Left lung (tissue), 10 donors: ENCODE data around the gene CPNE4. TPM values are rescaled to one million over a fixed set of nuclear protein-coding genes. Genes with fewer than 3 reads are reported as not detected.

Source experiments
- ATAC-seq: fragments of 200-7000 bp; cut with Tn5 transposase; one replicate; pipeline ENCODE4 v1.9.1; 2020; ENCODE audit warnings: moderate library complexity
- DNase-seq, 4 donors: peaks; one replicate each; pipeline ENCODE4 v3.0.0-alpha.2; 2013 to 2020
- H3K27ac ChIP-seq, 2 donors: fragments of 200-600 bp; sonication (generic) in 1 of 2; one replicate each; pipeline versions ENCODE4 v1.5.0 to v1.8.0; 2020 to 2021
- H3K27me3 ChIP-seq, 2 donors: fragments of 200-600 bp; sonication (generic) in 1 of 2; one replicate each; pipeline versions ENCODE4 v1.5.0 to v1.8.0; 2020 to 2021
- H3K36me3 ChIP-seq, 2 donors: fragments of 200-600 bp; sonication (generic) in 1 of 2; one replicate each; pipeline versions ENCODE4 v1.5.0 to v1.8.0; 2020 to 2021
- H3K4me1 ChIP-seq, 2 donors: fragments of 200-600 bp; one replicate each; pipeline ENCODE4 v1.8.0; 2021
- H3K4me3 ChIP-seq, 2 donors: fragments of 200-600 bp; sonication (generic) in 1 of 2; one replicate each; pipeline versions ENCODE4 v1.5.0 to v1.8.0; 2020 to 2021; ENCODE audit warnings: mild to moderate bottlenecking in 1 of 2
- H3K9me3 ChIP-seq, 2 donors: fragments of 200-600 bp; sonication (generic) in 1 of 2; one replicate each; pipeline versions ENCODE4 v1.5.0 to v1.8.0; 2020 to 2021
- intact Hi-C, 2 donors: fragments of 100-400 bp; cut with DNase I; formaldehyde crosslinking; loops; one replicate each; pipeline versions ENCODE4 v1.11.2 to v1.14.2; 2022
- polyA plus RNA-seq, 6 donors: library from polyadenylated mRNA; unstranded; fragments of 120-200 nt; gene quantifications; one replicate each; pipeline ENCODE4 v1.2.1, GENCODE V29; 2013; ENCODE audit not compliant: insufficient read length in 6 of 6
- total RNA-seq, 2 donors: library from RNA; stranded (reverse); fragmentation: NEBNext Ultra II Directional; extraction: Animal tissue kit (Norgen Biotek cat#: 25700); gene quantifications; one replicate each; pipeline ENCODE4 v1.2.1, GENCODE V29; 2021
- TF ChIP-seq, protein P1 (sequence below), 2 donors: fragments of 200-600 bp; sonication (generic) in 1 of 2; IDR thresholded peaks; one replicate each; pipeline versions ENCODE4 v1.5.0 to v1.8.0; 2021; ENCODE audit warnings: antibody characterized with exemption in 2 of 2
- donor health status: DM: no; HTN: yes; CAD: no.
- donor health status: DM: no; HTN: no; CAD: no.

Gene CPNE4
- total and polyA plus RNA-seq, 8 donors: 0.24 to 2.1 (median 0.85) TPM

DNA sequence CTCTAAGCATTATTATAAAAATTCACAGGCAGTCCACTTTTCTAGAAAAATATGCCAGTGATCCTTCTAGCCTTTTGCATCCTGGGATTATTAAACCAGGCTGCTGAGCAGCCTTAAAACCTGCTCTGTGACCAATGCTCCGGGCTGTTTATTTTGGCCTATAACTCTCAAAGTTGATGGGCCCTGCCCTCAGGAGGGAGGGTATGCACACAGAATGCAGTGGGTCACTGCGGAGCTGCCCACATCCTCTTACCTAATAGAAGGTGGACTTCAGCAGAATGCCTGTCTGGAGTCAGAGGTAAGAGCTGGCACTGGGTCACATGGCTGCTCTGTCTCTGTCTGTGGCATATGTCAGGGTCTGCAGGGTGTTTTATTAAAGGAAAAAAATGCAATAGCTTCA is 26.0 kb downstream of the CPNE4 start:
- ATAC-seq (peak; percentile 21), DNase-seq (no peak)
- intact Hi-C loops: no loop called here
- Histone ChIP-seq H3K4me3 (no peak overlapping the region), H3K4me1 (no peaks in the 10 kb centered on the region), H3K36me3 (no peaks in the 10 kb centered on the region), H3K27me3 (peaks cover 0 to 3% of the 10 kb centered on the region in 2 donors), H3K27ac (no peak overlapping the region), H3K9me3 (no peaks in the 10 kb centered on the region)
- TF ChIP-seq, protein P1, sequence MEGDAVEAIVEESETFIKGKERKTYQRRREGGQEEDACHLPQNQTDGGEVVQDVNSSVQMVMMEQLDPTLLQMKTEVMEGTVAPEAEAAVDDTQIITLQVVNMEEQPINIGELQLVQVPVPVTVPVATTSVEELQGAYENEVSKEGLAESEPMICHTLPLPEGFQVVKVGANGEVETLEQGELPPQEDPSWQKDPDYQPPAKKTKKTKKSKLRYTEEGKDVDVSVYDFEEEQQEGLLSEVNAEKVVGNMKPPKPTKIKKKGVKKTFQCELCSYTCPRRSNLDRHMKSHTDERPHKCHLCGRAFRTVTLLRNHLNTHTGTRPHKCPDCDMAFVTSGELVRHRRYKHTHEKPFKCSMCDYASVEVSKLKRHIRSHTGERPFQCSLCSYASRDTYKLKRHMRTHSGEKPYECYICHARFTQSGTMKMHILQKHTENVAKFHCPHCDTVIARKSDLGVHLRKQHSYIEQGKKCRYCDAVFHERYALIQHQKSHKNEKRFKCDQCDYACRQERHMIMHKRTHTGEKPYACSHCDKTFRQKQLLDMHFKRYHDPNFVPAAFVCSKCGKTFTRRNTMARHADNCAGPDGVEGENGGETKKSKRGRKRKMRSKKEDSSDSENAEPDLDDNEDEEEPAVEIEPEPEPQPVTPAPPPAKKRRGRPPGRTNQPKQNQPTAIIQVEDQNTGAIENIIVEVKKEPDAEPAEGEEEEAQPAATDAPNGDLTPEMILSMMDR (IDR thresholded peaks at IDR 0.05): no peak

DNA sequence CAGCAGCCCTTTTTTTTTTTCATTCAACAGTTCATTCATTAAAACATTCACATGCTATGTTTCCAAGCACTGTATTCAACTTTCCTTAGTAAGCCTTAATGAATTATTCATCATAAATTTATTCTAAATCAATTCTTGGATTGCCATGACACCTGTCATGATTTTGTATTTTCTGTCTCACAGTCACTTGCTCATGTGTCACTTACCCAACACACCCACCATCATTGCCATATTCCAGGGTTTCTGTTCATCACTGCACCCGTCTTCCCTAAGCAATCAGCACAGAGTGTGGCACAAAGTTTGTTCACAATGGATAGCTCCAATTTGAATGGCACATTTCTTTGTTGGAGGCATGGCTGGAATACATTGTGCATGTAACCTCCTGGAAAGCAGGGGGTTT is 27.2 kb downstream of the CPNE4 start:
- H3K4me1 ChIP-seq: no peaks in the 10 kb centered on the region
- TF ChIP-seq, protein P1 (IDR thresholded peaks at IDR 0.05): no peak
- no peaks in the 10 kb centered on the region for H3K9me3 ChIP-seq
- H3K27ac ChIP-seq: no peak overlapping the region
- no peak for DNase-seq
- intact Hi-C loops: no loop called here
- no peak for ATAC-seq
- H3K4me3 ChIP-seq: no peak overlapping the region
- H3K27me3 ChIP-seq: no peaks in the 10 kb centered on the region
- no peaks in the 10 kb centered on the region for H3K36me3 ChIP-seq

DNA sequence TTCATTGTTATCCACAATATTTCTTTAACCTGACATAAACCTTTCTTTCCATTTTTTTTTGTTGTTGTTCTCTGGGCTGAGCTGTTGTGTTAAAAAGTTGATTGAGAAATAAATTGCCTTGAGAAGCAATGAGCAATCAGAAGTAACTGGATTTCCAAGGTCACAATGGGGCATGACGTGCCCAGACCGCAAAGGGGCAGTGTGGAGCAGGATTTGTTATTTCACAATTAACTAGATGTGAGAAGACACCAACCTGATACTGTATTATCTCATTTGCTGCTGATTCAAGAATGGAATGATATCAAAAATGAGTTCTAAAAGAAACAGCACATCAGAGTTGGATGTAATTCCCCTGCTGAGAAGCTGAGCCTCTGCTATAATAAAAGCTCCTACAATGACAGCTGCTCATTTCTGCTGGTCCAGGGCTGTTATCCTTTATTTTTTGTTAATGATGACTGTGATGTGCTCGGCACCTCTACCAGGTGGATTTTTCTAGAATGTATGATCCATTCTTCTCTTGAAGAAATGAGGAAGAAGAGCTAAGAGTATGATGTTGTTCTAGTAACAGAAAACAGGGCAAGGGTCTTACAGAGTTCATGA is 28.1 kb downstream of the CPNE4 start:
- H3K4me3 ChIP-seq: no peak overlapping the region

DNA sequence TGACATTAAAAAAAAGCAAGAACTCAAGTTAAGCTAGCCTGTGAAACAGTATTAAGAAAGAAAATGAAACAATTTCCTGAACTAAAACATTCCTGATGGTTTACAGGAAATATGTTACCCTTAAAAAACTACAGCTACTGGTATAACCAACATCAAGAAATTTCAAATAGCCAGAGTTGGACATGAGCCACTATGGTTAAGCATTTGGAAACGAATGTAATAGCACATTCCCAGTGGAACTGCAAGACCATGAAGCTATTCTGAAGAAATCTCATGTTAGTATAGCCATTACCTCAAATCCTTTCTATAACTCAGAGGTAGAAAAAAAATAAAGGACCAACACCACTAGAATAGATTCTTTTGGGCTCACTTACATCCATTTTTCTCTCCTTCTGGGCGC is 30.2 kb downstream of the CPNE4 start:
- H3K9me3 ChIP-seq: no peaks in the 10 kb centered on the region
- intact Hi-C loops: no loop called here
- no peak for ATAC-seq
- DNase-seq: no peak
- no peaks in the 10 kb centered on the region for H3K27me3 ChIP-seq
- TF ChIP-seq, protein P1 (IDR thresholded peaks at IDR 0.05): no peak
- no peak overlapping the region for H3K27ac ChIP-seq
- H3K4me3 ChIP-seq: no peak overlapping the region
- H3K36me3 ChIP-seq: no peaks in the 10 kb centered on the region
- H3K4me1 ChIP-seq: no peaks in the 10 kb centered on the region

More for the DNA sequence above, 28.1 kb downstream of the CPNE4 start:
- ATAC-seq (peak; percentile 77), DNase-seq (peak in 2 of 4 donors; percentile 7 to 32)
- intact Hi-C loops: no loop called here
- Histone ChIP-seq H3K9me3 (no peaks in the 10 kb centered on the region), H3K27ac (no peak overlapping the region), H3K4me1 (no peaks in the 10 kb centered on the region), H3K27me3 (no peaks in the 10 kb centered on the region), H3K36me3 (no peaks in the 10 kb centered on the region)
- TF ChIP-seq, protein P1 (IDR thresholded peaks at IDR 0.05): peak in 1 of 2 donors; percentile 40

DNA sequence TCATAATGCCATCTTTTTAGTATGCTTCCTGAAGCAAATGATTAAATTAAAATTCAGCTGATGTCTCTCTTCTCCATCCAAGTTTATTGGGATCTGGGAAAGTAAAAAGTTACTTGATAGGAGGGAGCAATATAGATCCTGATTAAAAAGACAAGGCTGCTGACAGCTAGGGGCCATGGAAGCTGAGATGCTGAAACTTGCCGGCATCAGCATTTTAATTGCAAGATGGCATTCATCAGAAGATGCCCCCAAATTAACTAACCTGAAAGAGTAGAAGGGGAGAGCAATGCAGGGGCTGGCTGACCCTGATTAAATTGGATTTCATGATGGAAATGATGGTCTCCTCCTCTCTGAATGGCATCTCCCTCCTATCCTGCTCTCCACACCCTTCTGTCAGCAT is 31.1 kb downstream of the CPNE4 start:
- DNase-seq: no peak
- Histone ChIP-seq H3K36me3 (no peaks in the 10 kb centered on the region), H3K27ac (no peak overlapping the region), H3K27me3 (no peaks in the 10 kb centered on the region), H3K9me3 (no peaks in the 10 kb centered on the region), H3K4me3 (no peak overlapping the region), H3K4me1 (no peaks in the 10 kb centered on the region)
- TF ChIP-seq, protein P1 (IDR thresholded peaks at IDR 0.05): no peak
- ATAC-seq: no peak
- intact Hi-C loops: no loop called here
